Activated T-cell treated with anti-CD3 and anti-CD28 coated beads for 4 hours (primary cell): ENCODE results near the gene HMCN2.

Experiments used
- DNase-seq: peaks from one replicate; pipeline ENCODE4 v3.0.0-alpha.2; 2020

Gene HMCN2

DNA sequence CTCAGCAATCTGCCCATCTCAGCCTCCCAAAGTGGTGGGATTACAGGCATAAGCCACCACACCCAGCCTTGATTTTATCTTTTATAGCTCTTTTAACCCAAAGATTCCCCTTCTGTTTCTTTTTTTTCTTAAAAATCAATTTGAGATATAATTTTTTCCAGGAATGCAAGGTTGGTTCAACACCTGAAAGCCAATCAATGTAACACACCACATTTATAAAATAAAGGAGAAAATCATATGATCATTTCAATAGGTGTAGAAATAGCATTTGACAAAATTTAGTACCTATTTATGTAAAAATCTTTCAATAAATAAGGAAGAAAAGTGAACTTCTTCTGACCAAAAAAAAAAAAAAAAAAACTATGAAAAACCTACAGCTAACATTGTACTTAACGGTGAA, 175.5 kb downstream of the HMCN2 start:
- no peak for DNase-seq

DNA sequence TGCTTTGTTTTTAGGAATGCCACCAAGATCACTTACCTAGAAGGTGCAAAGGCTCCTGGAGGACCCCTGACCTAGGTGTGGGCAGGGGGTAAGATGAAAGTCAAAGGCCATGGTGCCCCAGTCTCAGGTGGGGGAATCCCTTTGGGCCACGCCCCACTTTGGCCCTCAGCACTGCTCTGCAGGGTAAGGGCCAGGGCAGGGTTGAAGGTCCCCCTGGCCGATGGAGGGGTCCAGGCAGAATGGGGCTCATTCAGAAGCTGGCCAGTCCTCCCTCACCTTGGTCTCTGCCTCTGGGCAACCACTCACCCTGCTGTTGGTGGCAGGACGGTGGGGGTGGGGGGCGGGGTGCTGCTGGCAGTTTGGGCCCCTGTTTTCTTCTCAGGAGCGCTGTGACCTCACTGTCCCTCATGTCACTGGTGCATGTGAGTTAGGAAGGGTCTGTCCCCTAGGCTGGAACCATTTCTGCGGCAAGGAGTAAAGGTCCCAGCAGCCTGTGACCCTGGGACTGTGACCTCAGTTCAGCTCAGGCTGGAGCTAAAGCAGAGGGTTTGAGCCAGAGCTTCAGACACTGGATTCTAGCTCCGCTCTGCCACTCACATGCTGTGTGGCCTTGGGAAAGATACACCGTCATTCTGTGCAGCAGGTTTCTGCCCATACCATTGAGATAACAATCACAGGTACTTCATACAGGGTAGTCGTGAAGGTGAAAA, 177.3 kb downstream of the HMCN2 start:
- no peak for DNase-seq

GRCh38 chr9:130443456-130443801, 177.9 kb downstream of the HMCN2 start:
- DNase-seq, result no peak

DNA sequence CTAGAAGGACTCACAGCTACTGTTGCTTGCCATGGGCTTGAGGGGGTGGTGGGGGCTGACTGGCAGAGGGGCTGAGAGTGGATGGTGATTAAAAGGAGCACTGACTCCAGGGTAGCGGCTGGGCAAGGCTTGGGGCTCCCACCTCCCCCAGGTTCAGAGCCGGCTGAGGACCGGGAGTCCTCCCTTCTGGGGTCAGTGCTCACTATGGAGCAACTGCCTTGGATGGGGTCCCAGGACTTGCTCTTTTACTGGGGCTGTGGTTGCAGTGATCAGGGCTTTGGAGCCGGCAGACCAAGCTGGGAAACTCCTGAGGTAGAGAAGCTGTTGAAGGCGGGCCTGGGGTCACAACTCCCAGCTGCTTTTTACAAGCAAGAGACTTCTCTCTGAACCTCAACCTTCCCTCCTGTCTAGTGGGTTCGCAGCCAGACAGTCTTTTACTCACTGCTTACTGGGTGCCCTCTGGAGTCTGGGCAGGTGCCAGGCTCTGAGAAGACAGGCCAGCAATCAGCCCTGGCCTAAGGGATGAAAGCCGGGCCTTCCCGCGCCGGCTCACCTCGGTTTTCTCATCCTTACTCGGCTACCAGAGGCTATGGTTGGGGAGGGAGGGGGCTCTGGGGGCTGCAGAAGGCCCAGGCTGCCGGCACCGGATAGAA, 178.4 kb downstream of the HMCN2 start:
- no peak for DNase-seq

DNA sequence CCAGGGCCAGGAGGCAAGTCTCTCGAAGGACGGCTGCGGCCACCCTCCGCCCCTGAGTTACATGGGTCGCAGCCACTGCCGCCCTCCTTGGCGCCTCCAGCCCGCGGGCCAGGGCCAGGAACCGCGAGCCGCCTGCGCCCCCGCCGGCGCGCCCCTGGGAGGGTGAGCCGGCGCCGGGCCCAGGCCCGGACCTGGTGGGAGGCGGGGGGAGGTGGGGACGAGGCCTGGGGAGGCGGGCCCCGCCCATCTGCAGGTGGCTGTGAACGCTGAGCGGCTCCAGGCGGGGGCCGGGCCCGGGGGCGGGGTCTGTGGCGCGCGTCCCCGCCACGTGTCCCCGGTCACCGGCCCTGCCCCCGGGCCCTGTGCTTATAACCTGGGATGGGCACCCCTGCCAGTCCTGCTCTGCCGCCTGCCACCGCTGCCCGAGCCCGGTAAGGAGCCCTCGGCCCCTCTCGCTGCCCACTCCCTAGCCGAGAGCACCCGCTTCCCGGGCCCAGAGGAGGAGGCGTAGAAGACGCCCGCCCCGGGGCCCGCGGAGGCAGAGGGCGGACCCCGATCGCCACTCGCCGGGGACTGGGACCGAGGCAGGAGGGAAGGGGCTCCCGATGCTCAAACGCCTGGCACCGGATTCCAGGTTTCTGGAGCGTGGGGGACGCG, 179.1 kb downstream of the HMCN2 start, which contains the start of gene ASS1:
Gene ASS1 (plus strand): TSS at position 397 of the 657 bp plus-strand sequence. CDS start 7,268 bp downstream, outside the sequence.
- peak; percentile 55 for DNase-seq

GRCh38 chr9:130445268-130445983, 179.9 kb downstream of the HMCN2 start:
- no peak for DNase-seq

DNA sequence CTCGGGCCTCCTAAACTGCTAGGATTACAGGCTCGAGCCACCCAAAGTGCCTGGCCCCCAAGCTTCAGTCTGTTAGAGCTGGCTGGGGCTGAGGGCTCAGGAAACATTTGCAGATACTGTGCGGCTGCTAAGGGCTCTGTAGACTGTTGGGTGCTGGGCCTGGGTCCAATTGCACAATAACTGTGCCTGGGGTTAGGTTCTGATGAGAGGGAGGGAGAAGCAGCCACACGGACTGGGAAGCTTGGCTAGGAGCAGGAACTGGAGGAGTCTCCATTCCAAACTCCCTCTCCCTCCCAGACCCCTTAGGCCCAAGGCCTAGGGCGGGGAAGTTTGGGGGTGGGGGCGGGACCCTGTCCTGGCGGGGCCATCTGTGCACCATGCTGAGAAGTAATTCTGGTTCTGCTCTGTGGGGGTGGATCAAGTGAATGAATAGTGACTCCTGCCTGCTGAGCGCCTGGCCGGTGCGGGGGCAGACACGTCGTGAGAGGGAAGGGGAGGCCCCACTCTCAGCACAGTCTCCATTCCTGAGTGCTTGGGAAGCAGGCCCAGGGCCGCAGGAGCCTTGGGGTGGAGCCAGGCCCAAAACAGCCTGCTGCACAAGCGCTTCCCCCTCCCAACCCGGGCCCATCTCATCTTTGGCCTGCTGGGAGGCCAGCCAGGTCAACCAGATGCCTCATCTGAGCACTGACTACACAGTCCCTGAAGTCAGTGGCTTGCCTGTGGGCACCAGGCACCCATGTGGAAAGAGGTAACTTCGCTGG, 180.7 kb downstream of the HMCN2 start:
- no peak for DNase-seq

- DNase-seq, result no peak
Measured at GRCh38 chr9:130447193-130447816, 181.7 kb downstream of the HMCN2 start.

DNA sequence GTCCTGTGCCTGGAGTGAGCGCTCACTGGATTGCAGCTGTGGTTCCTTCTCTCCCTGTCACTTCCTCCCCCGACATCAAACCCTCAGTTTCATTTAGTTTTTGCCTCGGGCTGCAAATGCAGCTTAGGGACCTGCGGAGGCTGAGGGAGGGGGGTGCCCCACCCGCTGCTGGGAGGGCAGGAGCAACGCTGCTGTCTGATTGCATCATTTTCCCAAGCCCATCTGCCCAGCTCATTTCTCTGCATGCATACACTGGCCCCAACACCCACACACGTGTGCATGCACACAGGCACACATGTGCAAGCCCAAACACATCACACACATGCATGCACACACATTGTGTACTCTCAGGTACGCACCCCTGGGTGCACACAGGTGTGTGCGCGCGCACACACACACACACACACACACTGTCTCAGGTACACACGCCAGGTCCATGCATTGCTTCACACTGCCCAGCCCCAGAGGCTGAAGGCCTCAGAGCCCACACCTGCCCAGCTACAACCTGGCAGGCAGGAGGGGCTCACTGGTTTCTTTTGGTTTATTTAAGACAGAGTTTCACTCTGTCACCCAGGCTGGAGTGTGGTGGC, 182.6 kb downstream of the HMCN2 start:
- no peak for DNase-seq

- no peak for DNase-seq
Measured at GRCh38 chr9:130448771-130449603, 183.4 kb downstream of the HMCN2 start.

DNA sequence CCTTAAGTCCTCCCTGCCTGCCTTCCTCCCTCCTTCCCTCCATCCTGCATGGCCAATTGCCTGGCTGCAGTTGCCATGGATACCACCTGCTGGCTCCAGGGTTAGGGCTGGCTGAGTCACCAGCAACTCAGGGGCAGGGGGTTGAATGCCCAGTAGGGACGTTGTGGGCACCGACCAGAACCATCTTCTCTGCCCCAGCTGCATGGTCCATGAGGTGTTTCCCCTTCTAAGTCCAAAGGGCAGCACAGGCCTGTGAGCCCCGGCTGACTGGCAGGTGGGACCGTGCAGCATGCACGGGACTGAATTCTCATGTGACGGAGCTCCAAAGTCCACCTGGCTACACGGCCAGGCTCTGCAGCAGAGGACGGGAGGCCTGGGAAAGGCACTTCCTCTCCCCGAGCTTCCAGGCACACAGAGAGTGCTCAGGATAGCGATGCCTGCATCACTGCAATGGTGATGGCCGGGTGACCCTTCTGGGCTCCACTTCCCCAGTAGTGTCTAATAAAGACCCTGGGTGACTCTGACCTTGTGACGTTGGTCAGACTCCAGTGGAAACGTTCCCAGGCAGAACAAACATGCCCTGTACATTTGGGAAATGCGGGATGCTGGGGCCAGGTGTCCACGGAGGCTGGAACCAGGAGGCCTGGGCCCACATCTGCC, 184.9 kb downstream of the HMCN2 start:
- DNase-seq, result no peak

DNA sequence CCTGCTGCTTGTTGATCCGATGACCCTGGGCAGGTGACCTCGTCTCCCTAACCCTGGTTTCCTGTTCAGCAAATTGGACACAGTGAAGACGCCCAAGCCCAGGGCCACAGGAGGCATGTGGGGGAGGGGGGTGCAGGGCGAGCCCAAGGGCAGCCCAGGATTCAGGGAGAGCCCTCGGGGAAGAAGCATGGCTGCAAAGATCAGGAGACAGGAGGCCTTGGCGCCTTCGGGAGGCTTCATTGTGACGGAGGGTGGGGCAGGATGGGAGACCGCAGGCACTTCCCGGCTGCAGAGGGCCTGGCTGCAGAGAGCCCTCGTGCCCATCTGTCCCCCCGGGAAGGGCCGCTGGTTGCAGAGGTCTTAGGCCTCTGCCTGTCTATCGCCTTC, 185.4 kb downstream of the HMCN2 start:
- DNase-seq, result no peak

DNA sequence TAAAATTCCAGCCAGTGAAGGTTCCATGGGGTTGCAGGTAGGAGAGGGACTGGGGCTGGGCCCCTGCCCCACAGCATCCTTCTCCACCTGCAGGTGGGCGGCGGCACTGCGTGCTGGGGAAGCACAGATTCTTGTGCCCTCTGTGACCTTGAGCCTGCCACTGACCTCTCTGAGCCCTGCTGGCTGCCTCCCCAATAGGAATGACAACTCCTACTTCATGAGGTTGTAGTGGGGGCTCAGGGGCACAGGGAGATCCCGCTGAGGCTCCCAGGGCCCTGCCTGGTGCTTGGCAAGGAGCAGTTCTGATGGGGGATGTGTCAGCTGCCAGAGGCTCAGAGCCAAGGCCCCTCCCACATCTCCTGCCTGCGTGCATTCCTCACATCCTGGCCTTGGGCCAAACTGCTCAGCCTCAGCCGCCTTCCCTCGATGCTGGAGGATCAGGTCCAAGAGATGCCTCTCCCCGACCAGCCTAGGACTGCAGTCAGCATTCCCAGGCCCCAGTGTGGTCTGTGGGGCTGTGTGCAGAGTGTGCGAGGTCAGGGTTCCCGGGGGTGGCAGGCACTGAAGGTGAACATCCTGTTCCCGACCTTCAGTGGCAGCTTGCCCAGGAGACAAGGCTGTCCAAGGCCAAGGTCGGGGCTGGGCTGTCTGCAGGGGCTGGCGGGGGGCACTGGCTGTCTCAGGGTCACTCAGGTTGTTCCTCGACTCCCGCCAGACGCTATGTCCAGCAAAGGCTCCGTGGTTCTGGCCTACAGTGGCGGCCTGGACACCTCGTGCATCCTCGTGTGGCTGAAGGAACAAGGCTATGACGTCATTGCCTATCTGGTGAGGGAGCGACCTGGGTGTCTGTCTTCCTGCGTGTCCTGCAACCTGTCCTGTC, 186.2 kb downstream of the HMCN2 start:
- no peak for DNase-seq

DNA sequence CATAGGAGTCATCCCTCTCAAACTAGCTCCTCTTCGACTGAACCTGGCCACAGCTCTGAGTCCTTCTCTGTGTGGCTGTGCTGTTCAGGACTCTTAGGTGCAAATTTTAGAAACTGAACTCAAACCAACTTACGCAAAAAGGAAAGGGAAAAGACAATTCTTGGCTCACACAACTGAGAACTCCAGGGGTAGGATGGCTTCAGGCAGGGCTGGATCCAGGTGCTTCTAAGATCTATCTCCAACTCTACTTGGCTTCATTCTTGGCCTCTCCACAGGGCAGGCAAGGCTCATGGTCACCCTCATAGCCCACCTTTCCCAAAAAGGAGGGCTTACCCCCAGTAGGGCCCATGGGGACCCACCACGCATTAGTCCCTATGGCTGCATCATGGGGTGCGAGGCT, 187.3 kb downstream of the HMCN2 start:
- DNase-seq, result no peak

DNA sequence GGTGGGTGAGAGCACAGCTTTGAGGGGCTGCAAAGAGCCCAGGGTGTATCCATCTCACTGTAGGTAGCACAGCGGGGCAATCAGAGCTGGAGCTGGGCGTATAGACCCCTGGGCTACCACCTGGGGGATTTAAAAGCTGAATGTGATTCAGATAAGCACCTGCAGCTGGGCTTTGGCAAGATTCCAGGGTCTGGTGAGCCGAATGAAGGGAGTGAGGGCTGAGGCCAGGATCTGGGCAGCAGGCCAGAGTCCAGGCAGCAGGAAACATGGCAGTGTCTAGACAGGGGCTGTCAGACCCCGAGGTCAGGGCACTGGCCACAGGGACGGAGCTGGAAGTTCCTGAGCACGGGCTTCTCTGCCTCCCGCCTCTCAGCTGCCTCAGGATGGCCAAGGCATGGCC, 187.9 kb downstream of the HMCN2 start:
- DNase-seq, result no peak

GRCh38 chr9:130454096-130454811, 188.7 kb downstream of the HMCN2 start:
- no peak for DNase-seq

DNA sequence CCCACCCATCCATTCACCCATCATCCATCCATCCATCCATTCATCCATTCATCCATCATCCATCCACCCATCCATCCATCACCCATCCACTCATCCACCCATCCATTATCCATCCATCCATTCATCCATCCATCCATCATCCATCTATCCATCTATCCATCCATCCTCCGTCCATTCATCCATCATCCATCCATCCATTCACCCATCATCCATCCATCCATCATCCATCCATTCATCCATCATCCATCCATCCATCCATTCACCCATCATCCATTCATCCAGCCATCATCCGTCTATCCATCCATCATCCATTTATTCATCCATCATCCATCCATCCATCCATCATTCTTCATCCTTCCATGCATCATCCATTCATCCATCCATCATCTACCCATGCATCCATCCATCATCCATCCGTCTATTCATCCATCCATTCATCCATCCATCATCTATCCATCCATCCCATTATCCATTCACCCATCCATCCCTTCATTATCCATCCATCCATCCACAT, 189.3 kb downstream of the HMCN2 start:
- DNase-seq, result no peak

- DNase-seq, result no peak
Measured at GRCh38 chr9:130458027-130458803, 192.7 kb downstream of the HMCN2 start.
